NCI-H2227 (cell line): ENCODE data around the gene CFAP410.

Experiments used
- DNase-seq: peaks from one replicate; lab custom pipeline; 2025; ENCODE audit not compliant: unreplicated experiment; lab: John Stamatoyannopoulos, UW

CFAP410 gene

DNA sequence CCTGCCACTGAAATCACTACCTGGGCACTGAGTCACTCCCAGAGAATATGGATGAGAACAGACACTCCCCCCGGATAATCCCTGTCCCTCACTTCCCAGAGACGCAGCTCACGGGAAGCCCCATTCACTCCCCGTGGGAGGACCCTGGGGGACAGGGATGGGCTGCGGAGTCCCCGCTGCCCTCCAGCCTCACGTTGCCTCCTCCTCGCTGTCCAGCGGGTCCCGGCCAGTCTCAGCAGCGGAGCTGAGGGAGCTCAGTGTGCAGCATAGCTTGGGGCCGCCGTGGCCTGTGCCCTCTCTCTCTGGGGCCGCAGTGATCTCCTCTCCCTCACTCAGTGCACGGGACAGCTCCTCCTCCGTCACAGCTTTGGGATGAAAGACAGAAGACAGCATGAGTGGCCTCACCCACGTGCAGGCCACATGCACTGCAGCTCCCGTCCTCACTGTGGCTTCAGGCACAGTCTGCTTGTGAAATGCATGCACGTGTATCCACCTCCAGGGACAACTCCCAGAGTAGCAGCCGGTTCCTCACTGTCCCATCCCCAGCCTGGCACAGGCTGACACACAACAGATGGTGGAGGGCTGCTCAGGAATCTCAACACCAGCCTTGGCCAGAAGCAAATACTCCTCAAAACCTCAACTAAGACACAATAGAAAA, 7.4 kb downstream of the CFAP410 start:
- DNase-seq = no peak

DNA sequence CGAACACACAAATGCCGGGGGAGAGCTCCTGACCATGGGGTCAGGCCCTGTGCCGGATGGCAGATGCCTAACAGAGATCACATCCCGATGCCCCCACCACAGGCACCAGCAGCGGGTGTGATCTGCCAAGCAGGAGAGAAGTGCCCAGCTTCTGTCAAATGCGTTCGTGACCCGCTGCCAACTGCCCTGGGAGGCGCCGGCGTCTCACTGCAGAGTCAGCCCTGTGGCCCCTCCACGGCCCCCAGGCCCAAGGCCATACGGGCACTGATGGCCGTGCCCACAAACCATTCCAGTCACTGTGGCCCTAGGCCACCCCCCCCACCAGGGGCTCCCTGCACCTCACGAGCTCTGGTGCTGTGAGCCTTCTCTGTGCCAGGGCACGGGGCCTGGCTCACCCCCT, 8.0 kb downstream of the CFAP410 start:
- no peak for DNase-seq

DNA sequence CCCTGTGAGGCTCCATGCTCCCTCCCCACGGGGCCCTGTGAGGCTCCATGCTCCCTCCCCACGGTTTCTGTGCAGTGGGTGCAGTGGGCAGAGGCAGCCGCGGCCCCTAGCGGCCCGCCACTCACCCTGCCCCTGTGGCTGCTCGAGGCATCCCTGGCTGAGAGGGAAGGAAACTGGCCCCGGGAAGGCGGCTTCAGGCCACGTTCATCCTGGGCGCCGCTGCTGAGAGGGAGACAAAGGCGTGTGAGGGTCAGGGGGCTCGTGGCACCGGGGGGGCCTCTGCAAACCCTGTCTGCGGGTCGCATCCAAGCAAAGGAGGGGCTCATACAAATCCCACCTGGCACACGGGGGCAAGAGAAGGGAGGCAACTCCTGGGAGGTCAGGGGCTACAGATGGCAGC, 8.5 kb downstream of the CFAP410 start:
- DNase-seq = no peak

DNA sequence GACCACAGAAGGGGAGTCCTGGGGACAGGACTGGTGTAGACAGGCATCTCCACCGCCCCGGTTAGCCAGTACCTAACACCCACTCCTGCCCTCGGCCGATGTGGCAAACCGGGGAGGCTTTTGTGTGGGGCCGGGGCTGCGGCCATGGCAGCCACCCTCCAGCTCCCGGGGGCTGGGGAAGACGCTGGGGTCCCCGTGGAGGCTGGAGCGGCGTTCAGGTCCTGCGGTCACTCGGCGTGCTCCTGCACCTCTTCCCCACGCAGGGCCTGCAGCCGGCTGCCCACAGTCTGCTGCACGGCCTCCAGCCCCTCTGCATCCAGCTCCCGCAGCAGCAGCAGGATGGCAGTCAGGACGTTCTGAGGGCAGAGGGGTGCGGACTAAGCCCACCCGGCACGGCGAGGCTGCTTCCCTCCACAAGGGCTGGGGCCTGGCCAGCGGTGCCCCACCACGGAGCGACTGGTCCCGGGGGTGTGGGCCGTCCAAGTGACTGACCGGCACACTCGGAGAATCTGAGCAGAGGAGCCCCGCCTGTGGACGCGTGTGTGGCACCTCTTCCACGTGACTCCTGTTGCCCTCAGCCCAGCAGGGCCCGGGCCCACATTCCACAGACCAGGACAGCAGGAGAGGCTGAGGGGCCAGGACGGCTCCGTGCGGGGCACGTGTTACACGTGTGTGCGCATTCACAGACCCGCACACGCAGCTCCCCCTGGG, 9.1 kb downstream of the CFAP410 start:
- DNase-seq = no peak

DNA sequence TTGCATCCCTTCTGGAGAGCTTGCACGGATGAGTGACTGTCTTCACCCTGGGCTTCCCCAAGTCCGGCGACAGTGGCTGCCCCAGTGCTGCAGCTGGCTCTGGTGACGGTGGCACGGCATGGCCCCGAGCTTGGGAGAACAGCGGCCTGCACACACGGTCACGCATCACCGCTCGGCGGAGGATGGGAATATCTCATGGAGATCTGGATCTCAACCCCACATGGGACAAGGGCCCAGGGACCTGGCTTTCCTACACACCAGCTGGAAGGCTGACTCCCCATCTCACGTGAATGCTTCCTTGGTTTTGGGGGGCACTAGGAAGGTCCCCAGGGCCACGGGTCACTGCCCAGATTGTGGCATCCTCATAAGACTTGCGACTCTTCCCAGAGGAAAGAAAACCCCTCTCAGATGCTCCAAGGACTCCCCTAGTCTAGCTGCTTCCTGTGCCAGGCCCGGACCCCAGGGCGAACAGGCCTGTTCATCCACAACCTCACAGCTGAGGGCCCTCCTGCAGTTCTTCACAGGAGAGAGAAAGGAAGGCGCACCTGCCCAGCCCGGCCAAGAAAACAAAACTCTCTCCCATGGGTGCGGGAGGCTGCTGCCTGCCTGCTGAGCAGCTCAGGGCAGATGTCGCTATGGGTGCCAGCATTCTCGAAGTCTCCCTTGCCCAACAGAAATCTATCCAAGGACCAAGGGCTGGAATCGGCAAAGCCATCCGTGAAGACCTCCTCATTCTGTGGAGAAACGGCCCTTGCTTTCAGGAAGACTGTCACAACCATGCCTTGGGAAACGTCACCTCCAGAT, 9.9 kb downstream of the CFAP410 start:
- no peak for DNase-seq

DNA sequence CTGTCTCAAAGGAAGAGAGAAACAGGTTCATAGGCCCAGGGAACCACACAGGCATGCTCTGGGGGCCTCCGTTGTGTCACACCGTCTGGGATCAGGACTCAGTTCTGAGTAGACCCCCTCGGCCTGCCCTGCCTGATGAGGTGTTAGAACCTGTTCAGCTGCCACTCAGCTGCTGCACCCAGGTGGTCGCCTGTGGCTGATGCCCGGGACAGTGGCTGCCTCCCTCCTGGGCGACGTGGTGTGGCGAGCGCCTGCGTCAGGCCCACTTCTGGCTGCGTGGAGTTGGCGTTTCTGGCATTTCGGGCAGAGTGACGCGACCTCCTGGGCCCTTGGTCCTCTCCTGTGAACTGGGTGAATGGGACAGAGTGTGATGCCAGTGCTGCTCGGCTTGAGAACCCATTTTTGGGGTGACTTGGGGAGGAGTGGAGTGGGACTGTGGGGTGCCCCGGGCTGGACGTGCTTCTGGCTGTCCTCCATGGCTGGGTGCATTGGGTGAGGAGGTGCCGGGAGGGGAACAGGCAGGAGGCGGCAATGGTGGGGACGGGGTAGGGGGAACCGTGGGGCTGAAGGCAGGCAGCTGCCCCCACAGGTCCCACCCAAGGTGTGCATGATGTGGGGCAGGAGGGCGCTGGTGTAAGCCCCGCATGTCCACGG, 10.8 kb downstream of the CFAP410 start:
- no peak for DNase-seq

DNA sequence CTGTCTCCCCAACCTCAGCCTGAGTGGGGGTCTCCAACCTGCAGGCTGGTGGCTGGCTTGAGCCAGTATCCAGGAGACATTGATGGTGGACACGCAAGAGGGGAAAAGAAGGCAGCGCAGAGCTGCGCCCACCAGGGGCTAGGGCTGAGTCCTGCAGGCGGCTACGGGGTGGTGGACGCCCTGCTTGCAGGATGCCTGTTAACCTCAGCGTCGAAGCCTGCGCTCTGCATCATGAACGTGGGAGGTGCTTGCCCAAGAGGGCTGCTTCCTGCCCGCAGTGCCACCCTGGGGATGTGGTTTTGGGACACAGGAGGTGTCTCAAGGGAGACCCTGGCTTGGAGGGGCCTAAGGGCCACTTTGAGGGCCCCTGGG, 11.6 kb downstream of the CFAP410 start:
- no peak for DNase-seq

DNA sequence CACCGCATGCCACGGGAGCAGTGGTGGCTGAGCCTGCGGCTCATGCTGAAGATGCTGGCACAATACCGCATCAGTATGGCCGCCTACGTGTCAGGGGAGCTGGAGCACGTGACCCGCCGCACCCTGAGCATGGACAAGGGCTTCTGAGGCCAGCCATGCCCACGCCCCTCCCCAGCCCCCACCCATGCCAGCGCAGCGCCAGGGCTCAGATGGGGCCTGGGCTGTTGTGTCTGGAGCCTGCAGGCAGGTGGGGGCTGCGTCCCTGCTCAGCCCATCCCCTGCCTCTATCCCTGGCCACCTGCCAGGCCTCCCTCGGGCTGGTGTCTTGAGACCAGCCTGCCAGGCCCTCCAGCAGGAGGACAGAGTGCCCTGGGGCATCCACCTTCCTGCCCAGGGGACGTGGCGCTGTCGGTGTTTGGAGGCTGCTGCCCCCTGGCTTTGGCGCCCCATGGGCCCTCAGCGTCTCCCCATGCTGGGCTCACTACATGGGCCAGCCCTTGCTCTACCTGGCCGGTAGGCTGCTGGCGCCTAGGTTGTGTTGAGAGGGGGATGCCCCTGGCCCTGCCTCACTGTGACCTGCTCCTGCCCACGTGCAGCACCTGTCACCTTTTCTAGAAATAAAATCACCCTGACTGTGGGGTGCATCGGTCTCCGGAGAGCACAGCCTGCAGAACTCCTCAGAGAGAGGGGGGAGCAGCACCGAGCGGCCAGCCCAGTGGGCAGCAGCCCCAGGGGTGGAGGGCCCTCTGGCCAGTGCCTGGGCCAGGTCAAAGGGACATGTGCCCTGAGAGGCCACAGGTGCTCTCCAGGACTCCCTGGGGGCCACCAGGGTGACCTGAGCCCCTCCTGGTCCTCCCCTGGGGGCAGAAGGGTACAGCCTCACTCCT, 12.2 kb downstream of the CFAP410 start:
- no peak for DNase-seq

DNA sequence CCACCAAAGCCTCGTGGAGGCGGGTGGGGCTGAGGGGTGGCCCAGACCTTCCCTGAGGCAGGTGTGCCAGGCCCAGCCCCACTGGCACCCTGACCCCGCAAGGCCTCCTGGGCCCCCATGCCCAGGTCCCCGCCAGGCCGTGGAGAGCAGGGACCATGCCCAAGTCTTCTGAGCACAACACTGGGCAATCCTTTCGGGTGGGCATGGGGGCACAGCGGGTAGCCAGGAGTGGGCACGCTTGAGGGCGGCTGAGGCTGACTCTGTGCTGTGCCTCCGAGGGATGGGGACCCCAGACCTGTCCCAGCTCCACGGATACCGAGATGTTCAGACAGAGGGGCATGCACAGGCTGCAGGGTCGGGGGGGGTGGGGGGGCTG, 12.9 kb downstream of the CFAP410 start:
- DNase-seq = no peak

DNA sequence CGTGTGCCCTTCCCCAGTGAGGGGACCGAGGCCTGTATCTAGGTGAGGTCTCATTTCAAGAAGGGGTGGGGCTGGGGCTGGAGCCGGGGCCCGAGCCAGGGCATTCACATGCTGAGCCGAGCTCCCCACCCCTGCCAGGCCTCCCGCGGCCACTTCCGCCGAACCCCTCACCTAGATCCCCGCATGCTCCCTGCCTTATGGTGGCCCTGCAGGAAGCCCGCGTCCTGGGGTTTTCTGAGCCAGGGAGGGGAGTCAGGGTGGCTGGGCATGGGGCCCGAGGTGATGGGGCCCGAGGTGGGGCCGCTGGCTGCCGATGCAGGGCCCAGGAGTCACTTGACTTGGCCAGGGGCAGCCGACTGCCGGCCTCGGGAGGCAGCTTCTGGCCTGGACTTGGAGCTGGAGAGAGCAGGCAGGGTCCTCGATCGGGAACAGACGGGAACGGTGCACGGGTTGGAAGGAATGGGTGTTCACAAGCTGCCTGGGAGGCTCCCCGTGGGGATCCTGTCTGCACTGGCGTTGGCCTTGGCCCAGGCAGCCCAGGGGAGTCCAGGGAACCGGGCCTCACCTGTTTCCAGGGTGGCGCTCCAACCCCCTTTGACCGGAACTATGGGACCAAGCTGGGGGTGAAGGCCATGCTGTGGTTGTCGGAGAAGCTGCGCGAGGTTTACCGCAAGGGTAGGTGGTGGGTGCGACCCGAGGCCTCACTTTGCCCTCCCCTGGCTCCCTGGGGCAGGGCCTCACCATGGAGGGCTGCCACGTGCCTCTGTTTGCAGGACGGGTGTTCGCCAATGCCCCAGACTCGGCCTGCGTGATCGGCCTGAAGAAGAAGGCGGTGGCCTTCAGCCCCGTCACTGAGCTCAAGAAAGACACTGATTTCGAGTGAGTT, 13.6 kb downstream of the CFAP410 start:
- DNase-seq = no peak

DNA sequence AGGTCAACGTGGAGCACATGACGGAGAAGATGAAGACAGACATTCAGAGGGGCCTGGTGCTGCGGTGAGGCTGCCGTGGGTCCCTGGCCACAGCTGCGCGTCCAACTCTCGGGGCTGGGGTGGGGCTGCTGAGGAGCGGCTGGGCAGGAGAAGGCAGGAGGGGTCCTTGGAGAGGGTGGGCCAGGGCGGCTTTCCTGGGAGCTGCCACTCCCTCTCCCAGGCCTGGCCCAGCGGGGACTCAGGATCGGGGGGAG, 14.4 kb downstream of the CFAP410 start:
- no peak for DNase-seq

DNA sequence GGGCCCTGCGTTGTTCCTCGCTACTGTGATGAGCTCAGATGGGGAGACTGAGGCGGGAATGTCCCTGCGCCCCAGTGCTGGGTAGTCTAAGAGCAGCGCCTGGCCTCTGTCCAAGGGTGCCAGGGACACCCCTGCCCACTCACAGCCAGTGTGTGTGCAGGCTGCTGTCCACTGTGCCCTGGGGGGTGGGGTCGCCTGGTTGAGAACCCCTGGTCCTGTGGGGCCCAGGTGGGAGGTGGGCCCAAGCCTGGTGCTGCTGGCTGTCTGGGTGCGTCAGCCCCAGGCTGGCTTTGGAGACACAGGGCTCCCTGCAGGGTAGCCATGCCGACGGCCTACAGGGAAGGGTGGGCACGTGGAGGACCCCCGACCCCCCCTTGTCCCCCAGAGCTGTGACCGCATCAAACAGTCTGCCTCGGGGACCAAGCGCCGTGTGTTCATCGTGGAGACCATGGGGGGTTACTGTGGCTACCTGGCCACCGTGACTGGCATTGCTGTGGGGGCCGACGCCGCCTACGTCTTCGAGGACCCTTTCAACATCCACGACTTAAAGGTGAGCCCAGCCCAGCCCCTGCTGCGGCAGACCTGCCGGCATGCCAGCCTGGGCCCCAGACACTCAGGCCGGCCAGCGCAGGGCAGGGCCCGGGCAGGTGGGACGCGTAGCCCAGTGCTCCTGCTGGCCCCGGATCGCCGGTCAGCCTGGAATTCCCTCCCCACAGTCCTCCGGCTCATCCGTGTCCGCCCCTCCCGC, 14.9 kb downstream of the CFAP410 start:
- no peak for DNase-seq

DNA sequence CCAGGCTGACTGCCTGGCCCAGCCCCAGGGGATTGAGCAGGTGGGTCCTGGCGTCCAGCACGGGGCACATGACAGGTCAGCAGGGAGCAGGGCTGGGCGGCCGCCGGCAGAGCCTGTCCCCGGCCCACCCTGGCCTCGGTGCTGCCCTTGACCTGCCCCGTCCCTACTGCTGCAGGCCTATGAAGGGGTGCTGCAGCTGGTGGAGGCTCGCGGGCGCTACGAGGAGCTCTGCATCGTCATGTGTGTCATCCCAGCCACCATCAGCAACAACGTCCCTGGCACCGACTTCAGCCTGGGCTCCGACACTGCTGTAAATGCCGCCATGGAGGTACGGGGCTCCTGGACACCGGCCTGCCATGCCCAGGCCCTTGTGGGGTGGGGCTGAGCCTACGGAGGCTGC, 15.6 kb downstream of the CFAP410 start:
- DNase-seq = no peak

DNA sequence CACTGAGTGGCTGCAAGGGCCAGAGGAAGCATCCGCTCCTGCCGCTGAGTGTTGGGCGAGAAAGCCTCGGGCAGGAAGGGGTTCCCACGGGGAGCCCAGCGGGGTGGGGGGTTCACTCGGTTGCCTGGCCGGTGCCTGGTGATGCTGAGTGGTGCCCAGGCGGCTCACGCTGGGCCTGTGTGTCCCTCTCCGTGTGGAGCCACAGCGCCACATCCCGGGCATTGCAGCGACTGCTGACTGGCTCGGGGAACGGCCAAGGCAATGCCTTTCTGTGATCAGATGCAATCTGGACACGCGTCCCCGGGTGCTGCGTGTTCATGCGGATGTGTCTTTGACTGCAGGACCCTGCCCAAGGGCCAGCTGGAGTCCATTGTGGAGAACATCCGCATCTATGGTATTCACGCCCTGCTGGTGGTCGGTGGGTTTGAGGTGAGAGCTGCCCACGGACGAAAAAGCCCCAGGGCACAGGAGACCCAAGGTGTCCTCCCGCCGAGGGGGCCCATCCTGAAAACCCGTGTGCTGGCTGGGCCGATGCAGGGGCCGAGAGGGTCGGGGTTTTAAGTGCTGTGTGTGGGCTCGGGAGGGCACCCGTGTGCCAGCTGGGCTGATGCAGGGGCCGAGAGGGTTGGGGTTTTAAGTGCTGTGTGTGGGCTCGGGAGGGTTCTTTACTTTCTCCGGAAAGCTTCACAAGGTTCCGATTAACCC, 16.4 kb downstream of the CFAP410 start:
- DNase-seq = no peak

DNA sequence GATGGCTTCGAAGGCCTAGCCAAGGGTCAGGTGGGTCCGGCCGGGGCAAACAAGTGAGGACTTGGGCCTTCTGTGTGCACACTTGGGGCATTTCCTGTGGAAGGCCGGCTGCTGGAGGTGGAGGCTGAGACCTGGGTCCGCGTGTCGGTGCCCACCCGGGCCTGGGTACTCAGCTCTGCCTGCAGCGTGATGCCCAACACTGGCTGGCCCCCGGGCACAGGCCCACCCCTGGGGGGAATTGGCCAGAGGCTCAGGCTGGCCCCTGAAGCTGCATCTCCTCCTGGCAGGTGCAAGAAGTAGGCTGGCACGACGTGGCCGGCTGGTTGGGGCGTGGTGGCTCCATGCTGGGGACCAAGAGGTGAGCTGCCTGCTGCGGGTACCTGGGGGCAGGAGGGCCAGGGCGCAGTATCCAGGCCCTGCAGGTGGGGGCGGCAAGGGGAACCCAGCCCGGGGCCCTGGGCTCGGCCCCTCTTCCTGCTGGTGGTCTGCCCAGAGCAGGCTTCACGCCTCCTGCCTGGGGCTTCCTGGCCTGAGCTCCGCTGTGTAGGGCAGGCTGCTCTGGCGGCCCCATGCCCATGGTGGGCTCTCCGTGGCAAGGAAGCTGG, 17.2 kb downstream of the CFAP410 start:
- DNase-seq = no peak

DNA sequence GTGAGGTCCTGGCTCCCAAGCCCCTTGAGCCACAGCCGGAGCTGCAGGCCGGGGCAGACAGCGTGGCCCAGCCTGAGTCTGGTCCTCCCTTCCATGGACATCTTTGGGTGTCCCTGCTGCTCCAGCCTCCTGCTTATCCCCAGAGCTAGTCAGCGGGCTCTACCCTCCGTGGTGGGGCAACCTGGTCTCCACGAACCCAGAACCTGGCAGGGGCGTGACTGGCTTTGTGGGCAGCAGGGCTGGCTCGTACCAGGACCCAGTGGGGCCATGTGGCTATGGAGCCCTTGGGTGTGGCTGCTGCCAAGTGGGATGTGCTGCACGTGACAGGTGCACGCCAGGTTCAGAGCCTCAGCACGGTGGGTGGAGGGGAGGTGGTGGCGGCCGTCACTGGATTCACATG, 18.3 kb downstream of the CFAP410 start:
- no peak for DNase-seq

DNA sequence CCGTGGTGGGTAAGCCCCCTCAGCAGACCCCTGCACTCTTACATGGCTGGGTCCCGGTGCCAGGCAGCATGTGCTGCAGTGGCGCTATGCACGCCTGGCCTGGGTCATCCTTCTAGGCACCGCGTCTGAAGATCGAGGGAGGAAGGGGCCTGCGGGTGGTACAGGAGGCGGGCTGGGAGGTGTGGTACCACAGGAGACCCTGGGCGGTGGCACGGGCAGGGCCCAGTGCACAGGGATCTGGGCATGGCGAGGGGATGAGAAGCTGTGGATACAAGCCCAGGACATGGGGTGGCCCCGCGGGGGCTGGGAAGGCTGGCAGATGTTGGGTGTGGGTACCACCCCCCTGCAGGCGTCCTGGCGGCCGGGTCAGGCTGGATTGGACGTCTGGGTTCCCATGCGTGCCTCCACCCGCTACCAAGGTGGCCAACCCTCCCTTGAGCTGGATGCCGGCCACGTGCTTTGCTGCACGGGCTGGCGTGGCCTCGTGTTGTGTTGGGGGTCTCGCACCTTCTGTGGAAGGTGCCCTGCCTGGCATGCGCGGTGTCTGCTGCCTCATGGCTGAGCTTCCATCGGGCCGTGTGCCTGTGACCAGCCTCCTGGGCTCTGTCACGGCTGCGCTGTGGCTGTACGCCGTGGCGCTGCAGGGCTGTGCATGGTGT, 19.7 kb downstream of the CFAP410 start:
- no peak for DNase-seq
